GM12891 (cell line): ENCODE measurements around the gene SPNS3.

ENCODE experiments used
- DNase-seq: peaks from one replicate; pipeline ENCODE4 v3.0.0; 2011; ENCODE audit warnings: low spot score; ENCODE audit not compliant: insufficient read length
- FAIRE-seq: peaks from 2 replicates; lab custom pipeline; 2011; peaks lifted over from hg19 to GRCh38; lab: Jason Lieb, UNC
- PAX5 ChIP-seq: IDR thresholded peaks from 2 replicates; pipeline ENCODE4 v1.6.1; 2011; ENCODE audit warnings: low read length, moderate library complexity, mild to moderate bottlenecking; ENCODE audit not compliant: insufficient read depth, severe bottlenecking
- POLR2A ChIP-seq: IDR thresholded peaks from 2 replicates; pipeline ENCODE4 v1.6.1; 2011; ENCODE audit warnings: low read depth, low read length, control low read depth
- POLR2AphosphoS5 ChIP-seq: IDR thresholded peaks from 2 replicates; pipeline ENCODE4 v1.6.1; 2011; ENCODE audit warnings: low read depth, low read length, control low read depth
- POU2F2 ChIP-seq: IDR thresholded peaks from 2 replicates; pipeline ENCODE4 v1.6.1; 2011; ENCODE audit warnings: low read depth, mild to moderate bottlenecking, control low read depth, low read length, moderate library complexity
- SPI1 ChIP-seq: IDR thresholded peaks from 2 replicates; pipeline ENCODE4 v1.6.1; 2011; ENCODE audit warnings: low read depth, low read length, control low read depth
- TAF1 ChIP-seq: IDR thresholded peaks from 2 replicates; pipeline ENCODE4 v1.6.1; 2011; ENCODE audit warnings: low read depth, low read length, control low read depth

SPNS3 gene

GRCh38 chr17:4514779-4515178 is 81.0 kb downstream of the SPNS3 start:
- no peak for DNase-seq
- TF ChIP-seq TAF1 (no peak), PAX5 (no peak), POLR2AphosphoS5 (no peak), POU2F2 (no peak)
- no peak for FAIRE-seq

- DNase-seq: no peak
- TF ChIP-seq POU2F2: no peak
- no peak for TF ChIP-seq TAF1
- no peak for TF ChIP-seq PAX5
- no peak for TF ChIP-seq POLR2A
- no peak for TF ChIP-seq SPI1
- no peak for TF ChIP-seq POLR2AphosphoS5
- FAIRE-seq: no peak
These were observed 81.8 kb downstream of the SPNS3 start for GRCh38 chr17:4515501-4515900.

GRCh38 chr17:4516735-4517134 is 83.0 kb downstream of the SPNS3 start:
- DNase-seq (no peak), FAIRE-seq (no peak)
- TF ChIP-seq PAX5 (no peak), POLR2AphosphoS5 (no peak), POU2F2 (no peak), POLR2A (no peak), TAF1 (no peak), SPI1 (no peak)

GRCh38 chr17:4518901-4519300 is 85.2 kb downstream of the SPNS3 start:
- FAIRE-seq (no peak), DNase-seq (no peak)
- TF ChIP-seq POLR2AphosphoS5: no peak

- DNase-seq (no peak), FAIRE-seq (no peak)
- TF ChIP-seq PAX5: no peak
- TF ChIP-seq POLR2A: no peak
- no peak for TF ChIP-seq POU2F2
- no peak for TF ChIP-seq SPI1
- no peak for TF ChIP-seq TAF1
- no peak for TF ChIP-seq POLR2AphosphoS5
These were observed 85.6 kb downstream of the SPNS3 start for GRCh38 chr17:4519361-4519788.

- DNase-seq (no peak), FAIRE-seq (no peak)
- TF ChIP-seq TAF1 (no peak), PAX5 (no peak), POLR2A (no peak), POLR2AphosphoS5 (no peak), SPI1 (no peak), POU2F2 (no peak)
These were observed 86.5 kb downstream of the SPNS3 start for GRCh38 chr17:4520060-4520893.

GRCh38 chr17:4520894-4521600 is 87.3 kb downstream of the SPNS3 start:
- TF ChIP-seq POU2F2 (no peak), TAF1 (no peak), PAX5 (no peak), SPI1 (no peak), POLR2A (no peak), POLR2AphosphoS5 (no peak)
- FAIRE-seq (no peak), DNase-seq (no peak)

- FAIRE-seq (no peak), DNase-seq (no peak)
- TF ChIP-seq SPI1: no peak
- no peak for TF ChIP-seq POU2F2
- TF ChIP-seq PAX5: no peak
- TF ChIP-seq POLR2AphosphoS5: no peak
- TF ChIP-seq TAF1: no peak
- no peak for TF ChIP-seq POLR2A
These were observed 88.9 kb downstream of the SPNS3 start for GRCh38 chr17:4522661-4523060.

- TF ChIP-seq POLR2A (no peak), POLR2AphosphoS5 (no peak), TAF1 (no peak), POU2F2 (no peak), SPI1 (no peak), PAX5 (no peak)
- DNase-seq (no peak), FAIRE-seq (no peak)
These were observed 90.2 kb downstream of the SPNS3 start for GRCh38 chr17:4523946-4524345.

GRCh38 chr17:4525691-4526397 is 92.1 kb downstream of the SPNS3 start:
- TF ChIP-seq PAX5 (no peak), POLR2A (no peak), TAF1 (no peak), SPI1 (no peak), POLR2AphosphoS5 (no peak), POU2F2 (no peak)
- DNase-seq: no peak
- no peak for FAIRE-seq
